Endodermal cell (in vitro differentiated cells): ENCODE results near the gene CCDC51. TPM values are rescaled to one million over a fixed set of nuclear protein-coding genes. Genes with fewer than 3 reads are reported as not detected.

Source experiments
- DNase-seq: peaks from one replicate; pipeline ENCODE4 v3.0.0-alpha.2; 2017
- H3K27ac ChIP-seq: 2 replicates; pipeline ENCODE4 v1.5.1; 2013; ENCODE audit warnings: mild to moderate bottlenecking, low read depth, low read length, moderate library complexity
- H3K27me3 ChIP-seq: 2 replicates; pipeline ENCODE4 v1.6.1; 2013; ENCODE audit warnings: mild to moderate bottlenecking, low read length, moderate library complexity; ENCODE audit not compliant: insufficient read depth, control insufficient read depth, poor library complexity, severe bottlenecking
- H3K36me3 ChIP-seq: 2 replicates; pipeline ENCODE4 v1.7.0; 2013; ENCODE audit warnings: mild to moderate bottlenecking, low read length, moderate library complexity; ENCODE audit not compliant: control insufficient read depth, insufficient read depth
- H3K4me1 ChIP-seq: one replicate; pipeline ENCODE4 v1.7.0; 2013; ENCODE audit warnings: low read length; ENCODE audit not compliant: control insufficient read depth, insufficient read depth
- H3K4me3 ChIP-seq: 2 replicates; pipeline ENCODE4 v1.5.1; 2013; ENCODE audit warnings: mild to moderate bottlenecking, low read length, moderate library complexity
- H3K9ac ChIP-seq: 2 replicates; pipeline ENCODE4 v1.6.1; 2013; ENCODE audit warnings: mild to moderate bottlenecking, low read length, moderate library complexity; ENCODE audit not compliant: poor library complexity, severe bottlenecking; ENCODE audit errors: extremely low read depth
- H3K9me3 ChIP-seq: 2 replicates; pipeline ENCODE4 v1.6.1; 2013; ENCODE audit warnings: mild to moderate bottlenecking, low read length, moderate library complexity; ENCODE audit not compliant: control insufficient read depth
- H3K27ac Mint-ChIP-seq: 2 replicates; pipeline ENCODE4 v1.8.0; 2020; ENCODE audit warnings: mixed read lengths
- H3K27me3 Mint-ChIP-seq: 2 replicates; pipeline ENCODE4 v1.8.0; 2021; ENCODE audit warnings: mild to moderate bottlenecking, mixed read lengths; ENCODE audit not compliant: insufficient read depth
- H3K36me3 Mint-ChIP-seq: 2 replicates; pipeline ENCODE4 v1.8.0; 2020; ENCODE audit warnings: low read depth, mixed read lengths
- H3K4me1 Mint-ChIP-seq: 2 replicates; pipeline ENCODE4 v1.8.0; 2020; ENCODE audit warnings: mixed read lengths
- H3K4me3 Mint-ChIP-seq: 2 replicates; pipeline ENCODE4 v1.8.0; 2020; ENCODE audit warnings: mild to moderate bottlenecking, moderate library complexity, mixed read lengths
- H3K9me3 Mint-ChIP-seq: 2 replicates; pipeline ENCODE4 v1.8.0; 2020; ENCODE audit warnings: mild to moderate bottlenecking, mixed read lengths
- CTCF ChIP-seq: fragments of 200-600 bp; sonication (generic); conservative IDR thresholded peaks from 2 replicates; pipeline ENCODE4 v1.5.0; 2021; ENCODE audit warnings: antibody characterized with exemption, mild to moderate bottlenecking
- WGBS, 2 experiments: methylation state at CpG; one replicate each; pipeline versions ENCODE4 v1.1.5 to v1.1.7; 2013; ENCODE audit warnings: missing lambda C conversion rate in 2 of 2, mixed read lengths in 1 of 2; ENCODE audit not compliant: insufficient coverage in 1 of 2, insufficient read length in 1 of 2; 5-methylcytosine and 5-hydroxymethylcytosine counted together
- total RNA-seq, 2 donors: library from RNA; stranded (reverse); fragmentation: NEBNext Ultra II Directional in 1 of 2; extraction: Animal tissue kit (Norgen Biotek cat#: 25700) in 1 of 2; gene quantifications; 2 replicates in 1 of 2; 3 replicates in 1 of 2; pipeline ENCODE4 v1.2.1, GENCODE V29; 2021

CCDC51 gene
- total RNA-seq, 2 donors from 2014 or later = 14.5 to 14.6 TPM

GRCh38 chr3:48406443-48407431 is 33.2 kb downstream of the CCDC51 start:
- peaks cover 78% of the 10 kb centered on the region for H3K36me3 Mint-ChIP-seq
- no peak for DNase-seq
- H3K27ac Mint-ChIP-seq = peak overlapping the region; percentile 61

GRCh38 chr3:48405971-48406370 is 33.9 kb downstream of the CCDC51 start:
- TF ChIP-seq CTCF = no peak
- Histone ChIP-seq H3K36me3 (peaks cover 68% of the 10 kb centered on the region), H3K4me3 (no peak overlapping the region), H3K9ac (no peak overlapping the region), H3K4me1 (no peaks in the 10 kb centered on the region), H3K27ac (no peak overlapping the region), H3K9me3 (no peaks in the 10 kb centered on the region), H3K27me3 (no peaks in the 10 kb centered on the region)
- Mint-ChIP-seq H3K4me3 (no peak overlapping the region), H3K27me3 (no peaks in the 10 kb centered on the region), H3K4me1 (no peaks in the 10 kb centered on the region), H3K9me3 (no peaks in the 10 kb centered on the region), H3K27ac (no peak overlapping the region), H3K36me3 (peaks cover 74% of the 10 kb centered on the region)
- WGBS, 2 experiments = 100% methylated on average over 1 of the region's 1 CpG; no CpG with 5 or more reads in 1 of the 2 experiments
- no peak for DNase-seq

More at GRCh38 chr3:48406443-48407431, 33.2 kb downstream of the CCDC51 start:
- Mint-ChIP-seq H3K27me3 (no peaks in the 10 kb centered on the region), H3K9me3 (no peaks in the 10 kb centered on the region), H3K4me3 (no peak overlapping the region), H3K4me1 (no peaks in the 10 kb centered on the region)
- no peak overlapping the region for H3K27ac ChIP-seq
- H3K9ac ChIP-seq = no peak overlapping the region
- H3K4me3 ChIP-seq = no peak overlapping the region
- no peaks in the 10 kb centered on the region for H3K4me1 ChIP-seq
- no peaks in the 10 kb centered on the region for H3K9me3 ChIP-seq
- H3K27me3 ChIP-seq = no peaks in the 10 kb centered on the region
- WGBS, 2 experiments = 93 to 96% methylated on average over 11 to 18 of the region's 18 CpGs
- TF ChIP-seq CTCF = no peak
- peaks cover 71% of the 10 kb centered on the region for H3K36me3 ChIP-seq

GRCh38 chr3:48405343-48405881 is 34.5 kb downstream of the CCDC51 start:
- Mint-ChIP-seq H3K27me3 (no peaks in the 10 kb centered on the region), H3K4me1 (no peaks in the 10 kb centered on the region), H3K27ac (no peak overlapping the region), H3K4me3 (no peak overlapping the region), H3K9me3 (no peaks in the 10 kb centered on the region), H3K36me3 (peaks cover 75% of the 10 kb centered on the region)
- peaks cover 68% of the 10 kb centered on the region for H3K36me3 ChIP-seq
- no peak overlapping the region for H3K27ac ChIP-seq
- H3K4me3 ChIP-seq = no peak overlapping the region
- WGBS, 2 experiments = 91 to 94% methylated on average over 9 to 13 of the region's 13 CpGs
- no peaks in the 10 kb centered on the region for H3K27me3 ChIP-seq
- no peak for TF ChIP-seq CTCF
- no peak for DNase-seq
- H3K9me3 ChIP-seq = no peaks in the 10 kb centered on the region
- H3K9ac ChIP-seq = no peak overlapping the region
- no peaks in the 10 kb centered on the region for H3K4me1 ChIP-seq
